ENCODE measurements around the gene LRCH3.

The LRCH3 gene

GRCh38 chr3:197791113-197791891 is at the start of gene LRCH3:
Gene LRCH3, plus strand, starts transcription at chr3:197791254. Its CDS starts 25 bp downstream, at chr3:197791279.
- peak; percentile 74 for DNase-seq

- DNase-seq, result no peak
These were observed 48.3 kb upstream of the LRCH3 start for GRCh38 chr3:197742787-197743186.

- DNase-seq, result no peak
These were observed 44.8 kb upstream of the LRCH3 start for GRCh38 chr3:197746209-197746608.

GRCh38 chr3:197746801-197747237 is 44.2 kb upstream of the LRCH3 start:
- DNase-seq, result no peak

- DNase-seq, result no peak
These were observed 42.3 kb upstream of the LRCH3 start for GRCh38 chr3:197748597-197749314.

GRCh38 chr3:197749315-197749600 is 41.8 kb upstream of the LRCH3 start:
- no peak for DNase-seq

- DNase-seq, result peak; percentile 84
These were observed 41.3 kb upstream of the LRCH3 start, which contains the start of gene FYTTD1 for GRCh38 chr3:197749601-197750395. Gene FYTTD1, plus strand, starts transcription at chr3:197749883. Its CDS starts 89 bp downstream, at chr3:197749972.

- DNase-seq, result no peak
These were observed 40.6 kb upstream of the LRCH3 start for GRCh38 chr3:197750396-197750831.

- no peak for DNase-seq
These were observed 40.0 kb upstream of the LRCH3 start for GRCh38 chr3:197750858-197751737.

GRCh38 chr3:197752107-197752506 is 38.9 kb upstream of the LRCH3 start:
- DNase-seq, result no peak

- no peak for DNase-seq
These were observed 37.8 kb upstream of the LRCH3 start for GRCh38 chr3:197753263-197753662.

- DNase-seq, result no peak
These were observed 34.4 kb upstream of the LRCH3 start for GRCh38 chr3:197756704-197757103.

GRCh38 chr3:197758512-197758911 is 32.5 kb upstream of the LRCH3 start:
- DNase-seq, result no peak

- no peak for DNase-seq
These were observed 29.3 kb upstream of the LRCH3 start for GRCh38 chr3:197761784-197762183.

GRCh38 chr3:197775317-197775716 is 15.7 kb upstream of the LRCH3 start:
- DNase-seq, result no peak

- DNase-seq, result no peak
These were observed 8.8 kb upstream of the LRCH3 start for GRCh38 chr3:197782230-197782629.

GRCh38 chr3:197784019-197784585 is 7.0 kb upstream of the LRCH3 start:
- DNase-seq, result no peak

- DNase-seq, result no peak
These were observed 3.6 kb upstream of the LRCH3 start for GRCh38 chr3:197787412-197787811.

GRCh38 chr3:197789309-197789708 is 1.7 kb upstream of the LRCH3 start:
- no peak for DNase-seq

GRCh38 chr3:197790033-197790432 is 1.0 kb upstream of the LRCH3 start:
- DNase-seq, result no peak

- no peak for DNase-seq
These were observed 1.0 kb downstream of the LRCH3 start for GRCh38 chr3:197791892-197792647.
